Measurements from ENCODE around the gene SLC27A6.

- TF ChIP-seq GATA2 (IDR thresholded peaks at IDR 0.05; ENCODE audit: low read depth, low read length) (no peak), GATA3 (IDR thresholded peaks at IDR 0.05; ENCODE audit: low read depth, low read length) (no peak)
Measured at GRCh38 chr5:129014185-129014584, 48.9 kb downstream of the SLC27A6 start.

All from SH-SY5Y (cell line).